Gastrocnemius medialis (tissue), 4 donors: ENCODE measurements around the gene MS4A15.

Experiments
- POLR2A ChIP-seq, 2 donors: fragments of 450-650 bp; IDR thresholded peaks; one replicate each; pipeline ENCODE4 v1.6.1; 2017; ENCODE audit warnings: antibody characterized with exemption in 2 of 2, mild to moderate bottlenecking in 2 of 2, moderate library complexity in 2 of 2
- TF ChIP-seq, protein P1 (sequence below), 5 experiments: fragments of 450-650 bp in 3 of 5; fragments of 200-600 bp in 2 of 5; sonication (generic) in 2 of 5; IDR thresholded peaks in 4 of 5; conservative IDR thresholded peaks in 1 of 5; 1 replicate in 4 of 5; 2 replicates in 1 of 5; pipeline ENCODE4 v1.5.1; 2016 to 2019; ENCODE audit warnings: antibody characterized with exemption in 5 of 5, mild to moderate bottlenecking in 3 of 5, moderate library complexity in 3 of 5

DNA sequence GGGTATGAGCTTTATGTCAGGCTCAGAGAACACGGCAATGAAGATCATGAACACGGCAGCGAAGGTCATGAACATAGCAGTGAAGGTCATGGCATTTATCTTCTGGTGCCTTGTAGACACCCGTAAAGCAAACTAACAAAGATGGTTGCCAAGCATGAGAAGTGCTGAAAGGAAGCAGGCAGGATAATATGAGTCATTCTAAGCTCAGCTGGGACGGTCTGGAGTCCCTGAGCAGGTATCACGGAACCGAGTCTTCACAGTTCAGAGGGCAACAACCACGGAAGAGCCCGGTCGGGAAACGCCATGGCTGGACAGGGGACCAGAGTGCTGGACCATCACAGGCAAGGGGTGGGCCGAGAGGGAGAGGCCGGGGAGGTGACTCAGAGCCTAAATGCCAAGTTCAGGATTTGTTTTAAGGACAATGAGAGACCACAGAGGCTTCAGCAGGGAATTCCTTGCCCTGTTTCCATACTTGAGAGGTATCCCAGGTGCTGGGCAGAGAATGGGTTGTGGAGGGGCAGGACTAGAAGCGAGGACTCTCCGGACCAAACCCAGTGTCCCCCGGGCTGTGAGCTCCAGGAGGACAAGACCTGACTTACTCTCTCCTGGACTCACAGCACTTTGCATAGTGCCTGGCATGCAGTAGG is 15.3 kb downstream of the MS4A15 start:
- TF ChIP-seq POLR2A (IDR thresholded peaks at IDR 0.05) = no peak
- TF ChIP-seq, protein P1, sequence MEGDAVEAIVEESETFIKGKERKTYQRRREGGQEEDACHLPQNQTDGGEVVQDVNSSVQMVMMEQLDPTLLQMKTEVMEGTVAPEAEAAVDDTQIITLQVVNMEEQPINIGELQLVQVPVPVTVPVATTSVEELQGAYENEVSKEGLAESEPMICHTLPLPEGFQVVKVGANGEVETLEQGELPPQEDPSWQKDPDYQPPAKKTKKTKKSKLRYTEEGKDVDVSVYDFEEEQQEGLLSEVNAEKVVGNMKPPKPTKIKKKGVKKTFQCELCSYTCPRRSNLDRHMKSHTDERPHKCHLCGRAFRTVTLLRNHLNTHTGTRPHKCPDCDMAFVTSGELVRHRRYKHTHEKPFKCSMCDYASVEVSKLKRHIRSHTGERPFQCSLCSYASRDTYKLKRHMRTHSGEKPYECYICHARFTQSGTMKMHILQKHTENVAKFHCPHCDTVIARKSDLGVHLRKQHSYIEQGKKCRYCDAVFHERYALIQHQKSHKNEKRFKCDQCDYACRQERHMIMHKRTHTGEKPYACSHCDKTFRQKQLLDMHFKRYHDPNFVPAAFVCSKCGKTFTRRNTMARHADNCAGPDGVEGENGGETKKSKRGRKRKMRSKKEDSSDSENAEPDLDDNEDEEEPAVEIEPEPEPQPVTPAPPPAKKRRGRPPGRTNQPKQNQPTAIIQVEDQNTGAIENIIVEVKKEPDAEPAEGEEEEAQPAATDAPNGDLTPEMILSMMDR (IDR thresholded peaks at IDR 0.05 in 4 of 5, conservative IDR thresholded peaks at IDR 0.05 in 1 of 5) = no peak
